ENCODE data around the gene ADAMTS15. TPM values are rescaled to one million over a fixed set of nuclear protein-coding genes. Genes with fewer than 3 reads are reported as not detected.

Gene ADAMTS15
- total RNA-seq, 4 donors from 2014 or later = 18.4 to 34.1 (median 24.9) TPM

DNA sequence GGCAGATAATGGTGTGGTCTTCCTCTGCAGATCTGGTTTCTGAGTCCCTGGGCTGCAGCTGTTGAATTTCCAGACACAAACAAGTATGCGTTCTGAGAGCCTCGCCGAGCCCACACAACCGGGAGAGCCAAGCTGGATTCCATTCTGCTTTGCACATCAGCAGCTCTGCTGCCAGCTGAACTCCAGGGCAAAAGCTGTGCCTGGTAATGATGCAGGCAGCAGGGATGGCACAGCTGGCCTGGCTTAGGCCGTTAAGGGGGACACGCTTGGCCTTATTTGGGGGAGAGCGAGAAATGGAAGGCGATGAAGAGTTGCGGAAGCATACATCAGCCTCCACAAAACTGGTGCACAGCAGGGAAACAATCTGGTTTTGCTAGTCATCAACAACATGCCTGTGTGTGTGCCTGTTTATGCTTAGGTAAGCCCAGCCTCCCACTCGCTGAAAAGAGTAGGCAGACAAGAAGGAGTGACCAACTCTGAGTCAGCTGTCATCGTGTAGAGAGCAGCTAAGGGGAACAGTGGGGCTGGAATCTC lies 45.1 kb upstream of the ADAMTS15 start:
- H3K4me3 ChIP-seq = no peak overlapping the region

DNA sequence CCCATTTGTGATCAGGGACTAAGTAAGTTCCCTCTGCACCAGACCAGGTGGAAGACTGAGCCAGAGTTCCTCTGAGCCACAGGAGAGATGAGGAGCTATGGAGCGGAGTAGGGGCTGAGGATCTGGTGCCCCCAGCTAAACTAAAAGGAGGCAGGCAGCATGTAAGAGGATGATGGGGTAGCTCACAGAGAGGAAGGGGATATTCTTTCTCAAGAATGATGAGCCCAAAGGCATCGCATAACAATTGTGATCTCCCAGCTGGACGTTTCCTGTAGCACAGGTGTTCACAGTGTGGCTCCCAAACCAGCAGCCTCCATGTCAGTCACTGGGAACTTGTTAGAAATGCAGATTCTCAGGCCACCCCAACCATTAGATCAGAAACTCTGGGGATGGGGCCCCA lies 44.5 kb upstream of the ADAMTS15 start:
- Histone ChIP-seq H3K36me3 (no peaks in the 10 kb centered on the region), H3K27ac (peak overlapping the region; percentile 55 to 88 (median 73)), H3K9me3 (no peaks in the 10 kb centered on the region), H3K4me3 (no peak overlapping the region), H3K27me3 (no peaks in the 10 kb centered on the region), H3K4me1 (peaks cover 0 to 42% (median 18%) of the 10 kb centered on the region in 4 donors)
- WGBS, 2 donors = 89 to 95% methylated on average over 3 of the region's 3 CpGs
- no peak for TF ChIP-seq POLR2A (IDR thresholded peaks at IDR 0.05)
- TF ChIP-seq, protein P1, sequence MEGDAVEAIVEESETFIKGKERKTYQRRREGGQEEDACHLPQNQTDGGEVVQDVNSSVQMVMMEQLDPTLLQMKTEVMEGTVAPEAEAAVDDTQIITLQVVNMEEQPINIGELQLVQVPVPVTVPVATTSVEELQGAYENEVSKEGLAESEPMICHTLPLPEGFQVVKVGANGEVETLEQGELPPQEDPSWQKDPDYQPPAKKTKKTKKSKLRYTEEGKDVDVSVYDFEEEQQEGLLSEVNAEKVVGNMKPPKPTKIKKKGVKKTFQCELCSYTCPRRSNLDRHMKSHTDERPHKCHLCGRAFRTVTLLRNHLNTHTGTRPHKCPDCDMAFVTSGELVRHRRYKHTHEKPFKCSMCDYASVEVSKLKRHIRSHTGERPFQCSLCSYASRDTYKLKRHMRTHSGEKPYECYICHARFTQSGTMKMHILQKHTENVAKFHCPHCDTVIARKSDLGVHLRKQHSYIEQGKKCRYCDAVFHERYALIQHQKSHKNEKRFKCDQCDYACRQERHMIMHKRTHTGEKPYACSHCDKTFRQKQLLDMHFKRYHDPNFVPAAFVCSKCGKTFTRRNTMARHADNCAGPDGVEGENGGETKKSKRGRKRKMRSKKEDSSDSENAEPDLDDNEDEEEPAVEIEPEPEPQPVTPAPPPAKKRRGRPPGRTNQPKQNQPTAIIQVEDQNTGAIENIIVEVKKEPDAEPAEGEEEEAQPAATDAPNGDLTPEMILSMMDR (IDR thresholded peaks at IDR 0.05) = no peak
- TF ChIP-seq EP300 (IDR thresholded peaks at IDR 0.05) = no peak
- DNase-seq (ENCODE audit: low spot score in 2 of 2) = no peak

More for the DNA sequence above, 45.1 kb upstream of the ADAMTS15 start:
- Histone ChIP-seq H3K27ac (peak overlapping the region; percentile 55 to 88 (median 73)), H3K27me3 (no peaks in the 10 kb centered on the region), H3K36me3 (no peaks in the 10 kb centered on the region), H3K9me3 (no peaks in the 10 kb centered on the region), H3K4me1 (peaks cover 0 to 42% (median 18%) of the 10 kb centered on the region in 4 donors)
- WGBS, 2 donors = 20 to 24% methylated on average over 11 of the region's 11 CpGs
- TF ChIP-seq POLR2A (IDR thresholded peaks at IDR 0.05) = no peak
- TF ChIP-seq, protein P1 (IDR thresholded peaks at IDR 0.05) = no peak
- TF ChIP-seq EP300 (IDR thresholded peaks at IDR 0.05) = peak in 1 of 2 donors; percentile 67
- no peak for DNase-seq (ENCODE audit: low spot score in 2 of 2)

GRCh38 chr11:130404727-130405126 lies 43.7 kb upstream of the ADAMTS15 start:
- Histone ChIP-seq H3K4me1 (peaks cover 0 to 42% (median 18%) of the 10 kb centered on the region in 4 donors), H3K27ac (peak overlapping the region in 2 of 4 donors; percentile 79 to 88)

DNA sequence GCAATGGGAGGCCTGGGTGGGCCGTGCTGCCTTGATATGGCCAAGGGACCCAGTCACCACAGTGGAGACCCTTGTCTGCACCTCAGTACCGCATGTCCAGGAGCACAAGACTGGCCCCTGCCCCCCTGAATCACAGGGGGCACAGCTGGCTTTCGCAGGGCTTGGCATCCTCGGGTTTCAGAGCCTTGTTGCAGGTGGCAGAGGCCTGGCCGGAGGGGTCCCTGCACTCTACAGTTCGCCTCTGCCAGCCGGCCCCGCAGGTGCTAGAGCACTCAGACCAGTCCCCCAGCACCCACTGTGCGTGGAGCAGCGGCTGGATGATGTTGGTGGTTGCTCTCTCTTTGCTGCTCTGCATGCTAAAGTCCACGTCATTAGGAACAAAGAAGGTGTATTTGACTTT lies 43.0 kb upstream of the ADAMTS15 start:
- no peak for DNase-seq (ENCODE audit: low spot score in 2 of 2)
- H3K9me3 ChIP-seq = no peaks in the 10 kb centered on the region
- no peak overlapping the region for H3K27ac ChIP-seq
- H3K36me3 ChIP-seq = no peaks in the 10 kb centered on the region
- H3K27me3 ChIP-seq = no peaks in the 10 kb centered on the region
- TF ChIP-seq EP300 (IDR thresholded peaks at IDR 0.05) (no peak), POLR2A (IDR thresholded peaks at IDR 0.05) (no peak)
- TF ChIP-seq, protein P1 (IDR thresholded peaks at IDR 0.05) = no peak
- 91 to 94% methylated on average over 9 to 11 of the region's 11 CpGs for WGBS, 2 donors
- no peak overlapping the region for H3K4me3 ChIP-seq
- H3K4me1 ChIP-seq = peaks cover 0 to 38% (median 18%) of the 10 kb centered on the region in 4 donors

More at GRCh38 chr11:130404727-130405126, 43.7 kb upstream of the ADAMTS15 start:
- Histone ChIP-seq H3K9me3 (no peaks in the 10 kb centered on the region), H3K27me3 (no peaks in the 10 kb centered on the region), H3K36me3 (no peaks in the 10 kb centered on the region), H3K4me3 (no peak overlapping the region)
- TF ChIP-seq POLR2A (IDR thresholded peaks at IDR 0.05) = no peak
- TF ChIP-seq, protein P1 (IDR thresholded peaks at IDR 0.05) = no peak
- TF ChIP-seq EP300 (IDR thresholded peaks at IDR 0.05) = no peak
- no peak for DNase-seq (ENCODE audit: low spot score in 2 of 2)
- 86 to 89% methylated on average over 5 of the region's 5 CpGs for WGBS, 2 donors

GRCh38 chr11:130407978-130408377 lies 40.5 kb upstream of the ADAMTS15 start:
- Histone ChIP-seq H3K27me3 (no peaks in the 10 kb centered on the region), H3K4me3 (no peak overlapping the region), H3K9me3 (no peaks in the 10 kb centered on the region), H3K27ac (peak overlapping the region in 1 of 4 donors; percentile 10), H3K36me3 (peaks cover 0 to 6% (median 0%) of the 10 kb centered on the region in 3 donors), H3K4me1 (peaks cover 0 to 15% (median 9%) of the 10 kb centered on the region in 4 donors)
- TF ChIP-seq POLR2A (IDR thresholded peaks at IDR 0.05) (no peak), EP300 (IDR thresholded peaks at IDR 0.05) (no peak)
- TF ChIP-seq, protein P1 (IDR thresholded peaks at IDR 0.05) = no peak
- whole genome bisulfite sequencing, 2 donors = 38 to 43% methylated on average over 7 of the region's 7 CpGs
- DNase-seq (ENCODE audit: low spot score in 2 of 2) = no peak

Measured in tibial nerve (tissue), 4 donors.